Measurements from ENCODE around the gene OR1B1.
"Not testable (repeated sequence)": the region's sequence is repeated elsewhere in the genome, so short reads cannot be mapped to it uniquely, and the experiment has no call there.

The OR1B1 gene
- total RNA-seq = 0 reads per million in 2 experiments

- no peak for DNase-seq (ENCODE audit: low read depth)
Measured at GRCh38 chr9:122657527-122657926, at the start of gene OR1B1. TSS of gene OR1B1 (minus strand) at chr9:122657627.

GRCh38 chr9:122695696-122696095 is 38.3 kb upstream of the OR1B1 start:
- DNase-seq (ENCODE audit: low read depth) = no peak

GRCh38 chr9:122684851-122685250 is 27.4 kb upstream of the OR1B1 start:
- DNase-seq (ENCODE audit: low read depth) = no peak

GRCh38 chr9:122672481-122672880 is 15.1 kb upstream of the OR1B1 start:
- no peak for DNase-seq (ENCODE audit: low read depth)

- no peak for DNase-seq (ENCODE audit: low read depth)
Measured at GRCh38 chr9:122661416-122661815, 4.0 kb upstream of the OR1B1 start, which contains the start of gene OR1L1. TSS of gene OR1L1 (plus strand) at chr9:122661716. CDS start at chr9:122661716, 0 bp downstream.

GRCh38 chr9:122656378-122656777 is 1.0 kb downstream of the OR1B1 start:
- DNase-seq (ENCODE audit: low read depth) = no peak

- DNase-seq (ENCODE audit: low read depth) = no peak
Measured at GRCh38 chr9:122642226-122642625, 15.2 kb downstream of the OR1B1 start.

- DNase-seq (ENCODE audit: low read depth) = no peak
Measured at GRCh38 chr9:122619996-122620395, 37.4 kb downstream of the OR1B1 start.

GRCh38 chr9:122614362-122614761 is 43.1 kb downstream of the OR1B1 start, which contains the start of gene OR1Q1:
TSS of gene OR1Q1 (plus strand) at chr9:122614738. CDS start at chr9:122614738, 0 bp downstream.
- no peak for DNase-seq (ENCODE audit: low read depth)

GRCh38 chr9:122609804-122610203 is 47.6 kb downstream of the OR1B1 start:
- no peak for DNase-seq (ENCODE audit: low read depth)

GRCh38 chr9:122606587-122606986 is 50.8 kb downstream of the OR1B1 start:
- DNase-seq (ENCODE audit: low read depth) = no peak

GRCh38 chr9:122605691-122606090 is 51.7 kb downstream of the OR1B1 start:
- no peak for DNase-seq (ENCODE audit: low read depth)

- DNase-seq (ENCODE audit: low read depth) = not testable (repeated sequence)
Measured at GRCh38 chr9:122583284-122583683, 74.1 kb downstream of the OR1B1 start, which contains the start of gene OR1L8. TSS of gene OR1L8 (minus strand) at chr9:122583384. CDS start at chr9:122568477, 14,907 bp downstream.

- DNase-seq (ENCODE audit: low read depth) = no peak
Measured at GRCh38 chr9:122580360-122580759, 77.1 kb downstream of the OR1B1 start.

GRCh38 chr9:122579874-122580273 is 77.6 kb downstream of the OR1B1 start:
- no peak for DNase-seq (ENCODE audit: low read depth)
